Effector memory CD8-positive, alpha-beta T cell (primary cell): ENCODE data around the gene CCNJL.

ENCODE experiments used
- ATAC-seq: fragments of 150-1000 bp; cut with Tn5 transposase; replicated peaks from 2 replicates; pipeline ENCODE4 v1.10.0; 2021; ENCODE audit warnings: mild to moderate bottlenecking, moderate library complexity
- DNase-seq, 3 experiments: peaks; one replicate each; pipeline ENCODE4 v3.0.0; 2021
- H3K27ac Mint-ChIP-seq, 2 donors: one replicate each; pipeline ENCODE4 v1.8.0; 2022; ENCODE audit warnings: mild to moderate bottlenecking in 2 of 2, mixed read lengths in 2 of 2, moderate library complexity in 2 of 2
- H3K27me3 Mint-ChIP-seq, 2 donors: one replicate each; pipeline ENCODE4 v1.8.0; 2022; ENCODE audit warnings: mixed read lengths in 2 of 2
- H3K36me3 Mint-ChIP-seq: one replicate; pipeline ENCODE4 v1.8.0; 2022; ENCODE audit warnings: mild to moderate bottlenecking, moderate library complexity, mixed read lengths; ENCODE audit not compliant: insufficient read depth
- H3K4me1 Mint-ChIP-seq, 2 donors: one replicate each; pipeline ENCODE4 v1.8.0; 2022; ENCODE audit warnings: low read depth in 2 of 2, mixed read lengths in 2 of 2
- H3K4me3 Mint-ChIP-seq, 2 donors: one replicate each; pipeline ENCODE4 v1.8.0; 2022; ENCODE audit warnings: mild to moderate bottlenecking in 2 of 2, mixed read lengths in 2 of 2, moderate library complexity in 2 of 2
- H3K9me3 Mint-ChIP-seq, 2 donors: one replicate each; pipeline ENCODE4 v1.8.0; 2022; ENCODE audit warnings: mixed read lengths in 2 of 2

CCNJL gene

DNA sequence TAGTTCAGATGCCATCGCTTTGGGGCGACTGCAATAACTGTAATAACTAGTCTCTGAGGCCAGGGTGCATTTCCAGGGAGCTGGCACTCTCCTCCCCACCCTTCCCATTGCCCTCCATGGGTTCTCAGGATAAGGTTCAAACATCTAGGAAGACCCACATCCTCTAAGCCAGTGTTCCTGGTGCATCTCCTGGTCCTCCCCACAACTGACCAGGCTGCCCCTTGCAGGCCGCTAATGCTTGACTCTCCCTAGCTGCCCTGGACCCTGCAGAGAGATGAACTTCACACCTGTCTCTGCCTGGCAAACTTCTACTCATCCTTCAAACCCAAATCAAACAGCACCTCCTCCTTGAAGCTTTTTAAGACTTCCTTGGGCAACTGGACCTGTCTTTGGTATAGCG is 15.9 kb downstream of the CCNJL start:
- ATAC-seq (no peak), DNase-seq (no peak)
- peaks cover 43 to 72% of the 10 kb centered on the region in 2 donors for H3K27me3 Mint-ChIP-seq
- no peak overlapping the region for H3K27ac Mint-ChIP-seq
- H3K4me1 Mint-ChIP-seq, result no peaks in the 10 kb centered on the region
- H3K36me3 Mint-ChIP-seq, result no peaks in the 10 kb centered on the region
- H3K9me3 Mint-ChIP-seq, result no peaks in the 10 kb centered on the region
- no peak overlapping the region for H3K4me3 Mint-ChIP-seq

DNA sequence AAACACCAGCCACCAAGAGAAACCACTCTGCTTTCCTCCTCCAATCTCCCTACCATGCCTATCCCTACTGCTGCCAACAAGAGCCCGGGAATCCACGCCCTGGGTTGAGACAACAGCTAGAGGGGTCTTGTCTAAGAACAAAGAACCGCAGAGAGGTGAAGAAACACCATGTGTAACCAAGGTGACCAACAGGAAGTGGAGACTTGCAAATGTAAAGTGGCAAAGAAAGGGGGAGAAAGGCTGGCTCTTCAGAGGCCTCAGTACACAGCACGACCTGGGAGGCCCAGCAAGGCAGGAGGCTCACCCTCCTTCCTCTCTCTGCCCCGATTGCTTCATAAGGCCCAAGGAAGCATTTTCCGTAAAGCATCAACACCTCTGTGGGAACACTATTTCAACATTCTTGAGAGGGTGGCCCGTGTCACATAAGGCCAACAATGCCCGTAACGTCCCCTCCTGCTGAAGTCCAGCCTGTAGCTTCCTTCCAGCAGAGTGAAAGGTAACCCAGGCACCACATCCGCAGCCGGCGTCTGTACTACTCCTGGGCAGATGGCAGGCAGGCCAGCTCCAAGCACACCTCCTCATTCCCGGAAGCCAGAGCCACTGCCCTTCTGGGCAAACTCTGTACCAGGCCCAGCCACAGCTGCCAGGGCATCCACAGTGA is 18.3 kb downstream of the CCNJL start:
- no peak overlapping the region for H3K27ac Mint-ChIP-seq
- peak; percentile 33 for ATAC-seq
- H3K4me3 Mint-ChIP-seq, result no peak overlapping the region
- H3K27me3 Mint-ChIP-seq, result peaks cover 39 to 68% of the 10 kb centered on the region in 2 donors
- DNase-seq, result no peak
- H3K36me3 Mint-ChIP-seq, result no peaks in the 10 kb centered on the region
- H3K4me1 Mint-ChIP-seq, result no peaks in the 10 kb centered on the region
- no peaks in the 10 kb centered on the region for H3K9me3 Mint-ChIP-seq

DNA sequence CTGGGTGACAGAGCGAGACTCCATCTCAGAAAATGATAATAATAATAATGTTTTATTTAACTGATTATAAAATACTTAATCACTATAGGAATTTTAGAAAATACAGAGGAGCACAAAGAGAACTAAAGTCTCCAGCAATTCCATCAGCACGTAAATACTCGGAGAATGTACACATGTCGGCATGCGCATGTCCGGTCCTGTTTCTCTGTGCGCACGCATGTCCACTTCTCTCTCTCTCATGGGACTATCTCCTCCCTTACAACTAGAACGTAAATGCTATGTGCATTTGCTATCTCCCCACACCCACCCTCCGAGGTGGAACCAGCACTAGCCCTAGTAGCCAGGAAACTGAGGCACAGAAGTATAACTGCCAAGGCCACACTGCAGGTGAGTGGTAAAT is 19.0 kb downstream of the CCNJL start:
- no peak for DNase-seq
- Mint-ChIP-seq H3K27me3 (peaks cover 39 to 71% of the 10 kb centered on the region in 2 donors), H3K36me3 (no peaks in the 10 kb centered on the region), H3K9me3 (no peaks in the 10 kb centered on the region), H3K4me1 (no peaks in the 10 kb centered on the region), H3K4me3 (no peak overlapping the region), H3K27ac (no peak overlapping the region)
- ATAC-seq, result no peak

DNA sequence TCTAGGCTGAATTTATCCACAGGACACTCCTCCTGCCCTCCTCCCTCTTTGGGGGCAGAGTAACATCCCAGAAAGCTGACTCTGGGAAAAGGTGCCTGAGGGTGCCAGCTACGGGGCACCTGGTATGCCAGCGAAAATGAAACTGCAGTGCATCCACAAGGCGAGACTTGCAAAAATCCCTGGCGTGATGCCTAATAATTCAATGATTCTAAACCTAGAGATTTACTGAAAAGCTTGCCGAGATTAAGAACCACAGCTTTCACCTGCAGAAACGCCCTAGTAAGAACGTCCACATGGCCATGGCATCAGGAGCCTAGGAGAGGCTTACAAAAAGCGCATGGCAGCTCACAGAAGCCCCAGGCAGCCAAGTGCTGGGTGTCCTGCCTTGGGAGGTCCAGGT is 20.9 kb downstream of the CCNJL start:
- peaks cover 34 to 66% of the 10 kb centered on the region in 2 donors for H3K27me3 Mint-ChIP-seq
- no peak overlapping the region for H3K4me3 Mint-ChIP-seq
- H3K36me3 Mint-ChIP-seq, result no peaks in the 10 kb centered on the region
- H3K9me3 Mint-ChIP-seq, result no peaks in the 10 kb centered on the region
- no peak overlapping the region for H3K27ac Mint-ChIP-seq
- no peak for DNase-seq
- no peaks in the 10 kb centered on the region for H3K4me1 Mint-ChIP-seq
- ATAC-seq, result no peak

DNA sequence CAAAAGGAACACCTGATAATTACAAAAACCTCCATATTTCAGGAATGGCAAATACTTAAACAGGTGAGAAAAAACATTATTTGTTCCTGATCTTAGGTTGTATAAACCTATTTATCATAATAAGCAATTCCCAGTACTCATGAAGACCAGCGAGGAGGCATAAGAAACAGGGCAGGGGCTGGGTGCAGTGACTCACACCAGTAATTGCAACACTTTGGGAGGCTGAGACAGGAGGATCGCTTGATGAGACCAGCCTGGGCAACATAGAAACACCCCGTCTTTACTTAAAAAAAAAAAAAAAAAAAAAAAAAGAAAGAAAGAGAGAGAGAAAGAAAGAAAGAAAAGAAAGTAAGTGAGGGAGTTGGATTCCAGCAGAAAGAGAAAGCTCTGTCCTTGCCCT is 21.6 kb downstream of the CCNJL start:
- ATAC-seq (no peak), DNase-seq (no peak)
- H3K27me3 Mint-ChIP-seq, result peaks cover 41 to 66% of the 10 kb centered on the region in 2 donors
- H3K36me3 Mint-ChIP-seq, result no peaks in the 10 kb centered on the region
- no peak overlapping the region for H3K4me3 Mint-ChIP-seq
- H3K9me3 Mint-ChIP-seq, result no peaks in the 10 kb centered on the region
- no peaks in the 10 kb centered on the region for H3K4me1 Mint-ChIP-seq
- H3K27ac Mint-ChIP-seq, result no peak overlapping the region

DNA sequence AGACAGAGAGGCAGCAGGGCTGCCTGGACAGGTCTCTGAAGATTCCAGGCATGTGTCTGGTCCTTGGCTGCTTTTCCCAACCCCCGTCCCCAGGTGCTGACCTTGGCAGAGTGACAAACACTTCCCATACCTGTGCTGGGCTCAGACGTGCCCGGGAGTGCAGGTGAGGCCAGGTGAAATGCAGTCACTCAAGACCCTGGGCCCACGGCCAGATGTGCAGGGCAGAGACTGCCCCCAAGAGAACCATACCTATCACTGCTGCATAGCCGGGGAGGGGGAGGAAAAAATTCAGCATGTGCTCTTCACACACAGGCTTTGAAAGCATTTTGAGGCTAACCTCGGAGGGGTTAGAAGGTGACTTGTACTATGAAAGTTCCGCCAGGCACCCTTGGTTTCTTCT is 22.6 kb downstream of the CCNJL start:
- Mint-ChIP-seq H3K36me3 (no peaks in the 10 kb centered on the region), H3K27me3 (peaks cover 37 to 65% of the 10 kb centered on the region in 2 donors), H3K9me3 (no peaks in the 10 kb centered on the region), H3K27ac (no peak overlapping the region), H3K4me3 (no peak overlapping the region), H3K4me1 (no peaks in the 10 kb centered on the region)
- ATAC-seq (no peak), DNase-seq (no peak)

DNA sequence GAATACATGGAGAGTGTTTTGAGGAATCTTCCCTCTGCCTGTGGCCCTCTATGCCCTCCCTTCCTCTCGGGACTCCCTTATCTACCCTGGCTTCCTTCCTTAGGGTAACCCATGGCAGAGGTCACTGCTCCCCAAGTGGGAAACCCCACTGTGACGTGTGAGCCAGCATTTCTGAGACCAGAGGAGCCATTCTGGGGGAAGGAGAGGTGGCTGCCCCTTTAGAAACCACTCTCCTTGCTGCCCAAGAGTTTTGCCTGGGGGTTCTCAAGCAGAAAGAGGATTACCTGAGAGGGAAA is 23.1 kb downstream of the CCNJL start:
- Mint-ChIP-seq H3K36me3 (no peaks in the 10 kb centered on the region), H3K9me3 (no peaks in the 10 kb centered on the region), H3K27ac (no peak overlapping the region), H3K27me3 (peaks cover 33 to 61% of the 10 kb centered on the region in 2 donors), H3K4me1 (no peaks in the 10 kb centered on the region), H3K4me3 (no peak overlapping the region)
- DNase-seq (no peak), ATAC-seq (no peak)

DNA sequence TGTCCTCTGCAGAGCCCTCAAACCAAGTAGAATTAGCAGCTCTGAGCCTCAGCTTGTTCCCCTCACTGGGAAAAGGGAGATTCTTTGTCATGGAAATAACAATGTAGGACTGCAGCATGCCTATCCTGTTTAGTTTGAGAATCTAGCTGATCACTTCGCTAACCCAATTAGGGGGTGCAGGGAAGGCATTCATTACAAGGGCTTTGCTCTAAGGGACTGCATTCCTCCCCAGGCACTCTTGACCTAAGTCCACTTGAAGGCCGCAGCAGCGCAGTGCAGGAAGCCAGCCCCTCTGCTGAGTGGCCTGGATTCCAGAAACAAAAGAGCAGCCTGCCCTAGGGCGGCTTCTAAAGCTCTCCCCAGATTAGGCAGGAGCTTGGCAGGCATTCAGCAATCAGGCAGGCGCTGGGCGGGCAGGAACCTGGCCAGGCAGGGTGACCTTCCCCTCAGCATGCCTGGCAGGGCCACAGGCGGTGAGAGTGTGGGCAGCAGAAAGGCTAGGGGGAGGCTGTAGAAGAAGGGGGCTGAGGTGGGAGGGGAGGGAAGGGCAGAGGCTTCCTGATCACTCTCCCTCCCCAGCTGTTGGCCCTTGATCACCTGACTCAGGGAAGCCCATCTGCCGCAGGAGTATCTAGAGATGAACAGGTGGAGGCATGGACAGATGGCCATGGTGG is 24.8 kb downstream of the CCNJL start:
- Mint-ChIP-seq H3K27ac (no peak overlapping the region), H3K27me3 (peaks cover 33 to 59% of the 10 kb centered on the region in 2 donors), H3K36me3 (no peaks in the 10 kb centered on the region), H3K4me1 (no peaks in the 10 kb centered on the region), H3K4me3 (no peak overlapping the region), H3K9me3 (no peaks in the 10 kb centered on the region)
- DNase-seq (no peak), ATAC-seq (no peak)

DNA sequence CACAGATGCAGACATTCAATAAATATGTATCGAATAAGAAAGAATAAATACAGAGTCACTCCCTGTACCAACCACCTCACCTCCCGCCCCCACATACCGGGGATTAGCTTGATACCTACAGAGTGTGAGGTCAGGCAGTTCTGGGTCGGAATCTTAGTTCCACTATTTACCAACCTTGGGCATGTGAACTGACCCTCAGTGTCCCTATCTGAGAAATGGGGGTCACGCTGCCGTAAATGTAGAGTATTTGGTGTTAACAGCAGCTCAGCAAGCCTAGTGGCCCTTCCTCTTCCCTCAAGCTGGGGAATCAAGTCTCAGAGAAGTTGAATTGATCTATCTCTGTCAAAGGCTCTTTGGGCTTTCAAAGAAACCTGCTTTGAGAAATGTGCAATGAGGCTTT is 25.4 kb downstream of the CCNJL start:
- peaks cover 33 to 59% of the 10 kb centered on the region in 2 donors for H3K27me3 Mint-ChIP-seq
- no peak overlapping the region for H3K27ac Mint-ChIP-seq
- no peaks in the 10 kb centered on the region for H3K4me1 Mint-ChIP-seq
- no peak for ATAC-seq
- H3K4me3 Mint-ChIP-seq, result no peak overlapping the region
- DNase-seq, result no peak
- H3K36me3 Mint-ChIP-seq, result no peaks in the 10 kb centered on the region
- no peaks in the 10 kb centered on the region for H3K9me3 Mint-ChIP-seq

DNA sequence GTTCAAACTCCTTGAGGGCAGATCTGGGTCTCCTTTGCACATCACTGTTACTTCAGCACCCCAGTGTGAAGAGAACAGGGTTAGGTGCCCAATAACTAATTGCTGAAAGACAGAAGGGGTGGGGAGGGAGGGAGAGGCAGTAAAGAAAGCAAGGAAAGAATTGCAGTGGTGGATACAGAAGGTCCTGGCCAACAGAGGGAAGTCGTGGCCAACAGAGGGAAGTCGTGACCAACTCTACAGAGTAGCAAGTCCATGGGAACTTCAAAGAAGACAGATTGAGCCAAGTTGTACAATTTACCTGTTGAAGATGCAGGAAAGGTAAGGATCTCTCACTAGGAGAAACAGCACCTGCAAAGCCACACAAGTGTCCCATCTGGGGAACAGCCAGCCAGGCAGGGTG is 27.0 kb downstream of the CCNJL start:
- ATAC-seq (no peak), DNase-seq (no peak)
- H3K4me1 Mint-ChIP-seq, result no peaks in the 10 kb centered on the region

DNA sequence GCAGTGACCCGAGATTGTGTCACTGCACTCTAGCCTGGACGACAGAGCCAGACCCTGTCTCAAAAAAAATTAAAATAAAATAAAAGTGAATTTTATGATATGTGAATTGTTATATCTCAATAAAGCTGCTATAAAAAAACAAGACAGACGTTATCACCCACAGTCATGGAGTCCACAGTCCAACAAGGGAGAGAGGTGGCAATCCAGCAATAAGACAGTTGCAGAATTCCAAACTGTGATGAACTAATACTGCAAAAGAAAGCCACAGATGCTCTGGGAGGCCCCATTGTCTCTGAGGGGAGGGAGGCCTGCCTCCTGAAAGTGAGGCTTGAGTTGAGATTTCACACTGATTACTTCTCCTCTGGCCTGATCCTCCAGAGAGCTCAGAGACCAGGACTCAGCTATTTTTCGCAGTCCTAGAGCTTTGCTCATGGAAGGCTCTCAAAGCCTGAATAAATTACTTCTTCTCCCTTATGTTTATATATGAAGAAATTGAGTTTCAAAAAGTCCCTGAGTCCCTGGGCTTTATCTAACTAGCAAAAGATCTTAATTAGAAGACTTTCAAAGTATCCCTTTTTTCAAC is 28.0 kb downstream of the CCNJL start:
- no peak overlapping the region for H3K27ac Mint-ChIP-seq
- H3K4me3 Mint-ChIP-seq, result no peak overlapping the region
- H3K4me1 Mint-ChIP-seq, result no peaks in the 10 kb centered on the region
- H3K36me3 Mint-ChIP-seq, result no peaks in the 10 kb centered on the region
- no peak for DNase-seq
- no peak for ATAC-seq
- no peaks in the 10 kb centered on the region for H3K9me3 Mint-ChIP-seq
- H3K27me3 Mint-ChIP-seq, result peaks cover 25 to 56% of the 10 kb centered on the region in 2 donors

More for the DNA sequence above, 27.0 kb downstream of the CCNJL start:
- H3K27ac Mint-ChIP-seq, result no peak overlapping the region
- no peaks in the 10 kb centered on the region for H3K9me3 Mint-ChIP-seq
- peaks cover 27 to 56% of the 10 kb centered on the region in 2 donors for H3K27me3 Mint-ChIP-seq
- H3K4me3 Mint-ChIP-seq, result no peak overlapping the region
- H3K36me3 Mint-ChIP-seq, result no peaks in the 10 kb centered on the region

DNA sequence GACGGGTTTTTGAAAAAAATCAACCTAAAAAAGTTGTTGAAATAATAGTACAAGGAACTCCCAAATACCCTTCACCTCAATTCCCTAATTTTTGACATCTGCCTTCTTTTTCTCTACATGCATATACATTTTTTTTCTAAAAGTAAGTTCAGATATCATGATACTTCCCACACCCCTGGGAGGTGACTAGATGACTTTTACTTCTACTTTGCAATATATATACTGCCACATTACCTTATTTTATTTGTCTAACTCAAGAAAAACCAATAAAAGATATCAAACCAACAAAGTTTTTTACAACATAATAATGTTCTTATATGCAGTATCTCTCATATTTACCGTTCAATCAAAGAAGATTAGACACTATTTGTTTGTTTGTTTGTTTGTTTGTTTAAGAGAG is 31.1 kb downstream of the CCNJL start:
- Mint-ChIP-seq H3K36me3 (no peaks in the 10 kb centered on the region), H3K27me3 (peaks cover 17 to 41% of the 10 kb centered on the region in 2 donors), H3K4me1 (no peaks in the 10 kb centered on the region), H3K27ac (no peak overlapping the region), H3K9me3 (no peaks in the 10 kb centered on the region), H3K4me3 (no peak overlapping the region)
- ATAC-seq (no peak), DNase-seq (no peak)

DNA sequence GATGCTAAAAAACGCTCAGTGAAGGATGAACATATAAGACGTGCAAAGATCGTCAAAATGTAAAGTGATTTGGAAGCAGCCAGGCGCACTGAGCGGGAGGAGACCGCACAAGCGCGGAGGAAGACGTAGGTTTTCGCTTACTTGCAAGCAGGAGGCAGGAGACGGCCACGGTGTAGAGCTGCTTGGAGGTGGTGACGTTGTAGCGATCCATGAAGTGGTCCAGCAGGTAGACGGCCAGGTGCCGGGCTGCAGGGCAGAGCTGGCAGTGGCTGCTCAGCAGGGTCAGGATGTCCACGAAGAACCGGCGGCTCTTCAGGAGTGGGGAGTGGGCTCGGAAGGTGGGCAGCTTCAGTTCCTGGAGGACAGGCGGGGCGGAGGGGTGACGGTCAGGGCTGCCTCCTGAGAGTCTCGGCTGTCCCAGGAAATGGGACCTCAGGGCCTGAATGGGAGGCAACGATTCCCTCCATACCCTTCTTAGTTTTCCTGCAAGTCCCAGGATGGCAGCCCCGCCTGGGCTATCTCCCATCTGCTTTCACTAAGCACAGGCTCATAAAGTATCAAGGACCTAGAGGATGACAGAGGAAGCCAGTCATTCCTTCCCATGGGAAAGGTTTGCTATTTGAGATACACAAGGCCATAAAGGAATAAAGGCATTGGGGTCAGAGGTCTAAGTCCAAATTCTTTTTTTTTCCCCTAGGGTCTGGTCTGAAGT is 31.8 kb downstream of the CCNJL start:
- H3K4me1 Mint-ChIP-seq, result no peaks in the 10 kb centered on the region
- H3K9me3 Mint-ChIP-seq, result no peaks in the 10 kb centered on the region
- peaks cover 12 to 33% of the 10 kb centered on the region in 2 donors for H3K27me3 Mint-ChIP-seq
- H3K36me3 Mint-ChIP-seq, result no peaks in the 10 kb centered on the region
- no peak overlapping the region for H3K4me3 Mint-ChIP-seq
- no peak for ATAC-seq
- no peak overlapping the region for H3K27ac Mint-ChIP-seq
- DNase-seq, result no peak

DNA sequence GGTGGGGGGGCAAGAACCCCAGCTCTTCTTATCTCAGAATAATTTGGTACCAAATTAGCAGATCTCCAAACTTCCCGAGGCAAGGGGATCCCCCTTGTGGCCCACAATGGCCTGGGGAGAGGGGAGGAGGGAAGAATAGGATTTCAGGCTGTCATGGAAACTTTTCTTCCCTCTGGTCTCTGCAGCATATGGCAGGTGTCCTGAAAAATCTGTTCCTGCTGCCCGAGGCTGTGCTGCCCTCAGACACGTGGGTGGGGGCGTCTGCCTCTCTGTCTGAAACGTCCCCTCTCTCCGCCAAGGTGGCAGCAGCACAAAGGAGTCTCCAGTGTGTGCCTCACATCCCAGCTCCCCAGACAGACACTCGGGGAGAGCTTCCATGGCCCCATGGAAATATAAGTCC is 34.0 kb downstream of the CCNJL start:
- Mint-ChIP-seq H3K4me3 (no peak overlapping the region), H3K9me3 (no peaks in the 10 kb centered on the region), H3K4me1 (peaks cover 0 to 3% of the 10 kb centered on the region in 2 donors), H3K27me3 (peaks cover 10 to 20% of the 10 kb centered on the region in 2 donors), H3K36me3 (peaks cover 2% of the 10 kb centered on the region), H3K27ac (no peak overlapping the region)
- DNase-seq, result no peak
- no peak for ATAC-seq
